HEK293T (cell line): ENCODE results near the gene RB1.
"Not testable (repeated sequence)": the region's sequence is repeated elsewhere in the genome, so short reads cannot be mapped to it uniquely, and the experiment has no call there.

Experiments
- CTCF ChIA-PET: fragments of 350-600 bp; formaldehyde crosslinking; extraction: SDS; loops from one replicate; lab custom pipeline; 2021; ENCODE audit warnings: antibody characterized with exemption, inconsistent platforms; lab: Yijun Ruan, JAX
- POLR2A ChIA-PET: fragments of 350-600 bp; formaldehyde crosslinking; extraction: SDS; loops from one replicate; lab custom pipeline; 2020; ENCODE audit warnings: antibody characterized with exemption, inconsistent platforms; lab: Yijun Ruan, JAX
- DNase-seq: peaks from one replicate; pipeline ENCODE4 v3.0.0; 2012; ENCODE audit warnings: mixed read lengths; ENCODE audit errors: extremely low spot score
- ARNT ChIP-seq: fragments of 450-650 bp; IDR thresholded peaks from 2 replicates; pipeline ENCODE4 v1.6.1; 2017; ENCODE audit warnings: mild to moderate bottlenecking
- BHLHE40 ChIP-seq: fragments of 450-650 bp; IDR thresholded peaks from 2 replicates; pipeline ENCODE4 v1.6.1; 2016; ENCODE audit warnings: mild to moderate bottlenecking, moderate library complexity, borderline replicate concordance
- CTBP1 ChIP-seq: fragments of 450-650 bp; IDR thresholded peaks from 2 replicates; pipeline ENCODE4 v1.6.1; 2016; ENCODE audit warnings: borderline replicate concordance
- ELF4 ChIP-seq: fragments of 450-650 bp; IDR thresholded peaks from 2 replicates; pipeline ENCODE4 v1.6.1; 2017; ENCODE audit warnings: antibody characterized with exemption
- FOXA1 ChIP-seq: fragments of 450-650 bp; IDR thresholded peaks from 2 replicates; pipeline ENCODE4 v1.6.1; 2016; ENCODE audit warnings: mild to moderate bottlenecking
- FOXK2 ChIP-seq: fragments of 450-650 bp; IDR thresholded peaks from 2 replicates; pipeline ENCODE4 v1.6.1; 2016; ENCODE audit warnings: mild to moderate bottlenecking
- FOXM1 ChIP-seq: fragments of 450-650 bp; IDR thresholded peaks from 2 replicates; pipeline ENCODE4 v1.6.1; 2017; ENCODE audit warnings: mild to moderate bottlenecking, borderline replicate concordance
- HDGF ChIP-seq: fragments of 450-650 bp; IDR thresholded peaks from 2 replicates; pipeline ENCODE4 v1.6.1; 2017; ENCODE audit warnings: antibody characterized with exemption, borderline replicate concordance
- L3MBTL2 ChIP-seq: fragments of 450-650 bp; conservative IDR thresholded peaks from 2 replicates; pipeline ENCODE4 v1.6.1; 2016; ENCODE audit warnings: mild to moderate bottlenecking
- LEF1 ChIP-seq: fragments of 450-650 bp; IDR thresholded peaks from 2 replicates; pipeline ENCODE4 v1.6.1; 2017; ENCODE audit warnings: mild to moderate bottlenecking, borderline replicate concordance
- NFRKB ChIP-seq: fragments of 450-650 bp; IDR thresholded peaks from 2 replicates; pipeline ENCODE4 v1.6.1; 2016; ENCODE audit warnings: mild to moderate bottlenecking, moderate library complexity
- PKNOX1 ChIP-seq: fragments of 450-650 bp; IDR thresholded peaks from 2 replicates; pipeline ENCODE4 v1.6.1; 2016
- SP1 ChIP-seq: fragments of 450-650 bp; IDR thresholded peaks from 2 replicates; pipeline ENCODE4 v1.6.1; 2017
- SUZ12 ChIP-seq: fragments of 450-650 bp; IDR thresholded peaks from 2 replicates; pipeline ENCODE4 v1.6.1; 2016; ENCODE audit warnings: mild to moderate bottlenecking
- TARDBP ChIP-seq: fragments of 450-650 bp; IDR thresholded peaks from 2 replicates; pipeline ENCODE4 v1.6.1; 2016
- ZNF384 ChIP-seq: fragments of 450-650 bp; IDR thresholded peaks from 2 replicates; pipeline ENCODE4 v1.6.1; 2016

RB1 gene

GRCh38 chr13:48448285-48448958 is 144.9 kb downstream of the RB1 start:
- no peak for DNase-seq
- TF ChIP-seq TARDBP (no peak), ARNT (no peak), PKNOX1 (no peak), ELF4 (no peak), NFRKB (no peak), ZNF384 (no peak), SUZ12 (no peak), L3MBTL2 (no peak), FOXK2 (no peak), FOXA1 (no peak), HDGF (no peak), CTBP1 (no peak), LEF1 (no peak), BHLHE40 (no peak), SP1 (no peak), FOXM1 (no peak)
- POLR2A ChIA-PET: no interaction called here
- CTCF ChIA-PET: no interaction called here

GRCh38 chr13:48448959-48449614 is 145.5 kb downstream of the RB1 start:
- no peak for TF ChIP-seq ARNT
- TF ChIP-seq ELF4: no peak
- TF ChIP-seq TARDBP: no peak
- TF ChIP-seq SP1: no peak
- TF ChIP-seq ZNF384: no peak
- no peak for TF ChIP-seq NFRKB
- no peak for TF ChIP-seq HDGF
- ChIA-PET CTCF (no interaction called here), POLR2A (no interaction called here)
- DNase-seq: no peak

- ChIA-PET CTCF (no interaction called here), POLR2A (no interaction called here)
- DNase-seq: no peak
- TF ChIP-seq FOXA1 (no peak), SUZ12 (no peak), ARNT (no peak), PKNOX1 (no peak), HDGF (no peak), L3MBTL2 (no peak), FOXK2 (no peak), BHLHE40 (no peak), LEF1 (no peak), CTBP1 (no peak), ZNF384 (no peak), NFRKB (no peak), ELF4 (no peak), TARDBP (no peak), SP1 (no peak), FOXM1 (no peak)
These were observed 146.1 kb downstream of the RB1 start for GRCh38 chr13:48449656-48450055.

- CTCF ChIA-PET, POLR2A ChIA-PET, DNase-seq: not testable (repeated sequence)
These were observed 147.6 kb downstream of the RB1 start for GRCh38 chr13:48451196-48451595.

- TF ChIP-seq BHLHE40 (no peak), HDGF (no peak), TARDBP (no peak), FOXK2 (no peak), ZNF384 (no peak), ARNT (no peak), FOXA1 (no peak), FOXM1 (no peak), PKNOX1 (no peak), CTBP1 (no peak), SUZ12 (no peak), ELF4 (no peak), L3MBTL2 (no peak)
- ChIA-PET CTCF (no interaction called here), POLR2A (no interaction called here)
- DNase-seq: no peak
These were observed 153.0 kb downstream of the RB1 start for GRCh38 chr13:48456546-48456945.

GRCh38 chr13:48457578-48458242 is 154.2 kb downstream of the RB1 start:
- no peak for DNase-seq
- TF ChIP-seq SP1 (no peak), CTBP1 (no peak), TARDBP (no peak), LEF1 (no peak), ELF4 (no peak), ARNT (no peak), FOXA1 (no peak), ZNF384 (no peak), L3MBTL2 (no peak), FOXM1 (no peak), NFRKB (no peak), HDGF (no peak), PKNOX1 (no peak), FOXK2 (no peak), SUZ12 (no peak), BHLHE40 (no peak)
- ChIA-PET POLR2A (no interaction called here), CTCF (no interaction called here)
